CD8-positive, alpha-beta memory T cell (primary cell): ENCODE results near the gene COL4A5. TPM values are rescaled to one million over a fixed set of nuclear protein-coding genes. Genes with fewer than 3 reads are reported as not detected.

Source experiments
- CTCF ChIA-PET: fragments of 350-600 bp; sonication (Branson Sonifier 250); formaldehyde crosslinking; loops from one replicate; lab custom pipeline; 2021; ENCODE audit warnings: antibody characterized with exemption; lab: Charles Lee
- POLR2A ChIA-PET: fragments of 350-600 bp; sonication (Branson Sonifier 250); formaldehyde crosslinking; loops from one replicate; lab custom pipeline; 2021; ENCODE audit warnings: antibody characterized with exemption; lab: Charles Lee
- DNase-seq, 5 donors: peaks; one replicate each; pipeline versions ENCODE4 v3.0.0 to v3.0.0-alpha.2; 2020 to 2022; ENCODE audit warnings: mixed read lengths in 1 of 5
- H3K27ac ChIP-seq: one replicate; pipeline ENCODE4 v1.7.0; 2013; ENCODE audit warnings: low read depth, mild to moderate bottlenecking, low read length, moderate library complexity
- H3K27me3 ChIP-seq: 2 replicates; pipeline ENCODE4 v1.7.0; 2013; ENCODE audit warnings: low read length, mild to moderate bottlenecking; ENCODE audit not compliant: insufficient read depth, poor library complexity, severe bottlenecking
- H3K36me3 ChIP-seq: 2 replicates; pipeline ENCODE4 v1.7.0; 2013; ENCODE audit warnings: mild to moderate bottlenecking, low read length, moderate library complexity; ENCODE audit not compliant: insufficient read depth
- H3K4me1 ChIP-seq: 2 replicates; pipeline ENCODE4 v1.7.0; 2013; ENCODE audit warnings: mild to moderate bottlenecking, low read length, moderate library complexity; ENCODE audit not compliant: insufficient read depth
- H3K4me3 ChIP-seq: 2 replicates; pipeline ENCODE4 v1.7.0; 2013; ENCODE audit warnings: mild to moderate bottlenecking, low read length
- H3K9me3 ChIP-seq: 2 replicates; pipeline ENCODE4 v1.7.0; 2013; ENCODE audit warnings: mild to moderate bottlenecking, low read length
- H3K27ac Mint-ChIP-seq, 8 donors: one replicate each; pipeline ENCODE4 v1.8.0; 2020 to 2021; ENCODE audit warnings: mixed read lengths in 8 of 8, mild to moderate bottlenecking in 6 of 8, inconsistent platforms in 3 of 8, moderate library complexity in 3 of 8
- H3K27me3 Mint-ChIP-seq, 2 donors: one replicate each; pipeline ENCODE4 v1.8.0; 2020 to 2021; ENCODE audit warnings: mixed read lengths in 2 of 2, mild to moderate bottlenecking in 1 of 2, moderate library complexity in 1 of 2
- H3K36me3 Mint-ChIP-seq, 3 donors: one replicate each; pipeline ENCODE4 v1.8.0; 2020 to 2021; ENCODE audit warnings: mixed read lengths in 3 of 3, inconsistent platforms in 1 of 3, mild to moderate bottlenecking in 1 of 3
- H3K4me1 Mint-ChIP-seq, 3 donors: one replicate each; pipeline ENCODE4 v1.8.0; 2020 to 2021; ENCODE audit warnings: mixed read lengths in 3 of 3, inconsistent platforms in 1 of 3, mild to moderate bottlenecking in 1 of 3
- H3K4me3 Mint-ChIP-seq, 7 donors: one replicate each; pipeline ENCODE4 v1.8.0; 2020 to 2021; ENCODE audit warnings: mixed read lengths in 7 of 7, mild to moderate bottlenecking in 6 of 7, moderate library complexity in 4 of 7, inconsistent platforms in 2 of 7
- H3K9me3 Mint-ChIP-seq, 5 donors: one replicate each; pipeline ENCODE4 v1.8.0; 2020 to 2022; ENCODE audit warnings: mixed read lengths in 5 of 5, mild to moderate bottlenecking in 3 of 5, moderate library complexity in 2 of 5, inconsistent platforms in 1 of 5
- polyA plus RNA-seq: library from polyadenylated mRNA; unstranded; fragments of 300-500 nt; fragmentation: Illumina TruSeq; gene quantifications from one replicate; pipeline ENCODE4 v1.2.3, GENCODE V29; 2021
- total RNA-seq, 2 experiments: library from RNA; stranded (reverse); gene quantifications; one replicate each; pipeline ENCODE4 v1.2.3, GENCODE V29; 2021

COL4A5 gene
- total and polyA plus RNA-seq, 3 experiments from 2014 or later: not detected

DNA sequence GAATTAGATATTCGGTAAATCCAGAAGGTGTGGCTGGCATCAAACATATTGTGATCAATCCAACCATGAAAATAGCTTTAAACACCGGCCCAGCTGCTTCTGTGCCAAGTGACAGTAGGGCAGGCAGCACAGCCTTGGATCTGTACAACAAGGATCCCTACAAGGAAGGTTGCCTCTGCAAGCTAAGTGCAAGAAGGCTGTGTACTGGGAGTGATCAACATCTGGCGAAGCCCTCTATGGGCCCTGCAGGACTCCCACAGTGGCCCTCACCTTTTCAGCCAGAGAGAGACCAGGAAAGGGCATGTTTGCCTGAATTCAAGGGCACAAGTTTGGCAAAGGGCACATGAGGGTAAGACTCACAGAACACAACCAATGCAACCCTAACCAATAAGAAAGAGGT is 287.1 kb downstream of the COL4A5 start:
- Mint-ChIP-seq H3K4me1 (no peaks in the 10 kb centered on the region), H3K27me3 (peaks cover 3 to 7% of the 10 kb centered on the region in 2 donors), H3K4me3 (no peak overlapping the region), H3K36me3 (no peaks in the 10 kb centered on the region), H3K27ac (no peak overlapping the region), H3K9me3 (peaks cover 0 to 2% (median 0%) of the 10 kb centered on the region in 5 donors)
- no peaks in the 10 kb centered on the region for H3K27me3 ChIP-seq
- H3K9me3 ChIP-seq: no peaks in the 10 kb centered on the region
- no peak overlapping the region for H3K4me3 ChIP-seq
- H3K27ac ChIP-seq: no peak overlapping the region
- H3K36me3 ChIP-seq: no peaks in the 10 kb centered on the region
- H3K4me1 ChIP-seq: no peaks in the 10 kb centered on the region
- ChIA-PET POLR2A (no interaction called here), CTCF (no interaction called here)
- DNase-seq: no peak

DNA sequence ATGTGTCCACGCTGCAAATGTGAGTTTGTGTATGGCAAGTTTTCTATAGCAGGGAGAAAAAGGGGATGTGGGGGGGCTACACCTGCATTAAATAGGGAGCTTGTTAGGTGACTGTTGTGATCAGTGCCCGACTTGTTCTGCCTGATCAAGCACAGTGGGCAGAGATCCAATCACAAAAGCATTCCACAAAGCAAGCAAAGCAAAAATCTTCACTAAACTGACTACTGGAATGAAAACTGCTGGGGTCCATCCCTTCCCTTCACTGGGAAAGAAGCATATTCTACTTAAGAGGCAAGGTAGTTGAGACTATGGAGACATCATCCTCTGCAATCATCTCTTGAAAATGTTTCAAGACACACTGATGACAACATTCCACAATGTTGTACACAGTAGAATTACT is 291.5 kb downstream of the COL4A5 start:
- POLR2A ChIA-PET: no interaction called here
- no peaks in the 10 kb centered on the region for H3K4me1 Mint-ChIP-seq
- H3K27me3 ChIP-seq: no peaks in the 10 kb centered on the region
- no peak overlapping the region for H3K4me3 Mint-ChIP-seq
- H3K36me3 Mint-ChIP-seq: no peaks in the 10 kb centered on the region
- no peak overlapping the region for H3K27ac ChIP-seq
- H3K27me3 Mint-ChIP-seq: peaks cover 12 to 21% of the 10 kb centered on the region in 2 donors
- no peak for DNase-seq
- no peak overlapping the region for H3K4me3 ChIP-seq
- no peaks in the 10 kb centered on the region for H3K9me3 ChIP-seq
- CTCF ChIA-PET: no interaction called here
- H3K27ac Mint-ChIP-seq: no peak overlapping the region
- H3K4me1 ChIP-seq: no peaks in the 10 kb centered on the region
- H3K9me3 Mint-ChIP-seq: peaks cover 0 to 4% (median 3%) of the 10 kb centered on the region in 5 donors
- no peaks in the 10 kb centered on the region for H3K36me3 ChIP-seq

DNA sequence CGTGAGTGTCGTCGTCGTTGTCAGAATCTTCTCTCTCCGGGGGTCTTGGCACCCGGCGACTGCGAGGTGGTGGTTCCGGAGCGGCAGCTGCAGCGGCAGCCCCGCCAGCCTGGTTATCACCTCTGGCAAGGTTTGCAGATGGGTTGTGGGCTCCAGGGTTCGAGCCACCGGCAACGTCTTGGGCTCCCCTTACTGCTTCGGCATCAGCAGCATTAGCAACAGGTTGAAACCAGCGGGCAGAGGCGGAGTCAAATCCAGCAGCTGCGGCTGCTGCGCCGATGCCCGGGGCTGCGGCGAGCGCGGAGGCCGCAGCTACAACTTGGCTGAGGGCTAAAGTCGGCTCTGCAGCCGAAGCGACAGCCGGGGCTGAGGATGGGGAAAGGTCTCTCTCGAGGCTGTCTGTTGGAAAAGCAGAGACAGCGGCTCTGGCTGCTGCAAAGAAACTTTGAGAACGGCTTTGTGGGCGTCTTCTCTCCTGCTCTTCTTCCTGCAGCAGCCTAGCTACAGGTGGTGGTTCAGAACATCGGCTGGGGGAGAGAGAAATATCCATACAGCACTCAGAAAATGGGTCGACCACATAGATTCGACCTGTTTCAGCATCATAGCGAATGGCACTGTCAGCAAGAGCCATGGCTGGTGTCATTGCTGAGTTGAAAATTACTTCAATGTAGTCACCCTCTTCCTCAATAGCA is 293.1 kb downstream of the COL4A5 start:
- H3K36me3 ChIP-seq: no peaks in the 10 kb centered on the region
- POLR2A ChIA-PET: no interaction called here
- no peaks in the 10 kb centered on the region for H3K27me3 ChIP-seq
- Mint-ChIP-seq H3K4me1 (no peaks in the 10 kb centered on the region), H3K4me3 (no peak overlapping the region), H3K27ac (no peak overlapping the region), H3K27me3 (peaks cover 12 to 23% of the 10 kb centered on the region in 2 donors), H3K36me3 (no peaks in the 10 kb centered on the region), H3K9me3 (peaks cover 0 to 9% (median 4%) of the 10 kb centered on the region in 5 donors)
- H3K27ac ChIP-seq: no peak overlapping the region
- H3K4me3 ChIP-seq: no peak overlapping the region
- H3K4me1 ChIP-seq: no peaks in the 10 kb centered on the region
- DNase-seq: no peak
- CTCF ChIA-PET: no interaction called here
- H3K9me3 ChIP-seq: no peaks in the 10 kb centered on the region

DNA sequence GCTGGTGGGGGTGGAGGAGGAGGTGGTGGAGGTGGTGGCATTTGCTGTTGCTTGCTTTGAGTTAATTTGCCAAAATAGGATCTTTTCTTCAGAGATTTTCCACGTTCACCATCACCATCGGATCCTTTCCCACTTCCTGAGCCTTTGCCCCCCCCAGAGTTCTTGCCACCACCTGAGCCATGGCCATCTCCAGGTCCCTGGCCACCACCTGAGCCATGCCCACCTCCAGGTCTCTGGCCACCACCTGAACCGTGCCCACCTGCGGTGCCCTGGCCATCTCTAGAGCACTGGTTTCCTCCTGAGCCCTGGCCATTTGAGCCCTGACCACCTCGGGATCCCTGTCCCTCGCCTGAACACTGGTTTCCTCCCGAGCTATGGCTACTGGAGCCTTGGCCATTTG is 294.8 kb downstream of the COL4A5 start:
- no peak overlapping the region for H3K27ac ChIP-seq
- H3K4me3 Mint-ChIP-seq: no peak overlapping the region
- H3K36me3 ChIP-seq: no peaks in the 10 kb centered on the region
- H3K27me3 ChIP-seq: no peaks in the 10 kb centered on the region
- H3K36me3 Mint-ChIP-seq: no peaks in the 10 kb centered on the region
- ChIA-PET POLR2A (no interaction called here), CTCF (no interaction called here)
- DNase-seq: no peak
- peak overlapping the region in 1 of 8 donors; percentile 32 for H3K27ac Mint-ChIP-seq
- no peak overlapping the region for H3K4me3 ChIP-seq
- H3K9me3 Mint-ChIP-seq: peaks cover 0 to 11% (median 4%) of the 10 kb centered on the region in 5 donors
- no peaks in the 10 kb centered on the region for H3K4me1 Mint-ChIP-seq
- no peaks in the 10 kb centered on the region for H3K9me3 ChIP-seq
- no peaks in the 10 kb centered on the region for H3K4me1 ChIP-seq
- H3K27me3 Mint-ChIP-seq: peaks cover 19 to 26% of the 10 kb centered on the region in 2 donors

DNA sequence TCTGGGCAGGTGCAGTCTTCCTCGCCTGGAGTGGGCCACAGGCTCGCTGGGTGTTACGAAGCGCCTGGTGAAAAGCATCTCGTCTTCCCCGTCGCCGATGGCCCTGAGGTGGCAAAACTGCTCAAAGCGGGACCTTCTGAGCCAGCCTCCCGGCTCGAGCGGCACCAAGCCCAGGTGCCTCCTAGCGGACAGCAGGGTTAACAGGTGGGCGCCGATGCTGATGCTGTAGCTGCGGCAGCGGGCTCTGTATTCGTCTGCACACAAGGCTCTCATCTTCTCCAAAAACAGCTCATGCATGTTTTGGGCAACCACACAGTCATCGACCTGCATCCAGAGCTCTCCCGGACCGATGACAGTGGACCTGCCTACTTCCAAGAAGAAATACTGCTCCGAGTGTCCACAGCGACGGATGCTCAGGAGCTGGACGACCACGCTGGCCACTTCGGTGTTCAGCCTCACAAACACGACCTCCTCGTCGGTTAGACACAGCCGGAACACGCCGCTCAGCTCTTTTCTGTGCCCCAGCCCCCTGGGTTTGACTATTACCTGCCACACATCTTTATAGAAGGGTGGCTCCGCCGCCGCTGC is 295.5 kb downstream of the COL4A5 start:
- H3K27me3 Mint-ChIP-seq: peaks cover 19 to 26% of the 10 kb centered on the region in 2 donors
- H3K27me3 ChIP-seq: no peaks in the 10 kb centered on the region
- ChIA-PET POLR2A (no interaction called here), CTCF (no interaction called here)
- H3K36me3 ChIP-seq: no peaks in the 10 kb centered on the region
- DNase-seq: no peak
- H3K4me1 Mint-ChIP-seq: no peaks in the 10 kb centered on the region
- peaks cover 0 to 11% (median 4%) of the 10 kb centered on the region in 5 donors for H3K9me3 Mint-ChIP-seq
- H3K4me3 ChIP-seq: no peak overlapping the region
- H3K9me3 ChIP-seq: no peaks in the 10 kb centered on the region
- peak overlapping the region in 1 of 7 donors; percentile 66 for H3K4me3 Mint-ChIP-seq
- H3K27ac Mint-ChIP-seq: no peak overlapping the region
- H3K4me1 ChIP-seq: no peaks in the 10 kb centered on the region
- H3K36me3 Mint-ChIP-seq: no peaks in the 10 kb centered on the region
- H3K27ac ChIP-seq: no peak overlapping the region

DNA sequence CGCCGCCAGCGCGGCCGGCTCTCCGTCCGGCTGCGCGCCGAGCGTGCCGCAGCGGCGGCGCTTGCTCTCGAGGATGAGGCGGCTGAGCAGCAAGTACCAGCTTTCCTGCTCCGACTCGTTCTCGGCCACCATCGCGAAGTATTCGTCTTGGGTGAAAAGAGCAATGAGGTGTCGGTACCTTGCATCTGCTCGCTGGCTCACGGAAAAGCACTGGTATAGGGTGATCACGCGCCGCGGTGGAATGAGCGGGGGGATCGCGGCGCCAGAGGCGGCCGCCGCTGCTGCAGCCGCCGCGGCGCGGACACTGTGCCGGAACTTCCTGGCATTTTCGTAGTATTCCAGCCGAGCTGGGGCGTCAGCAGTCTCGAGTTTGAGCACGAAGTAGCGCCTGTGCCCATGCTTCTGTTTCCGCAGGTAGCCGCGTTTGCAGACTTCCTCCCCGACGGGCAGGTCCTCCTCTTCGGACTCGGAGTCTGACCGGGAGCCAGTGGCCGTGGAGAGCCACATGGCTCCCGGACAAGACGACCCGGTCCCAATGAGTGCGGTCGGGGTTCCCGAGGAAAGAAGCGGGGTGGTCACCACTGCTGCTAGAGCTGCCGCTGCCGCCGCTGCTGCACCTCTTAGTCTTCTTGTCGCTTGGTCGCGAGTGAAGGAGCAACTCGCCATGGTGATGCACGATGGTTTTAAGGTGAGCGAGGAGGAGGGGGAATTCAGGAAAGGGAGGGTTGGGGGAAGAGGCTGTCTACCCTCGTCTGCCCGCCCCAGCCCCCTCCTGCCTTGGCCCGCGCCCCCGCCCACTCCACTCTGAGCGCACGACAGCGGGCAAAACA is 296.3 kb downstream of the COL4A5 start:
- H3K36me3 ChIP-seq: no peaks in the 10 kb centered on the region
- no peak overlapping the region for H3K27ac Mint-ChIP-seq
- POLR2A ChIA-PET: no interaction called here
- DNase-seq: no peak
- H3K27me3 ChIP-seq: no peaks in the 10 kb centered on the region
- H3K4me1 Mint-ChIP-seq: no peaks in the 10 kb centered on the region
- no peak overlapping the region for H3K4me3 ChIP-seq
- peaks cover 19 to 25% of the 10 kb centered on the region in 2 donors for H3K27me3 Mint-ChIP-seq
- no peaks in the 10 kb centered on the region for H3K9me3 ChIP-seq
- no peak overlapping the region for H3K27ac ChIP-seq
- CTCF ChIA-PET: no interaction called here
- no peaks in the 10 kb centered on the region for H3K4me1 ChIP-seq
- no peaks in the 10 kb centered on the region for H3K36me3 Mint-ChIP-seq
- H3K4me3 Mint-ChIP-seq: no peak overlapping the region
- H3K9me3 Mint-ChIP-seq: peaks cover 0 to 11% (median 3%) of the 10 kb centered on the region in 5 donors

DNA sequence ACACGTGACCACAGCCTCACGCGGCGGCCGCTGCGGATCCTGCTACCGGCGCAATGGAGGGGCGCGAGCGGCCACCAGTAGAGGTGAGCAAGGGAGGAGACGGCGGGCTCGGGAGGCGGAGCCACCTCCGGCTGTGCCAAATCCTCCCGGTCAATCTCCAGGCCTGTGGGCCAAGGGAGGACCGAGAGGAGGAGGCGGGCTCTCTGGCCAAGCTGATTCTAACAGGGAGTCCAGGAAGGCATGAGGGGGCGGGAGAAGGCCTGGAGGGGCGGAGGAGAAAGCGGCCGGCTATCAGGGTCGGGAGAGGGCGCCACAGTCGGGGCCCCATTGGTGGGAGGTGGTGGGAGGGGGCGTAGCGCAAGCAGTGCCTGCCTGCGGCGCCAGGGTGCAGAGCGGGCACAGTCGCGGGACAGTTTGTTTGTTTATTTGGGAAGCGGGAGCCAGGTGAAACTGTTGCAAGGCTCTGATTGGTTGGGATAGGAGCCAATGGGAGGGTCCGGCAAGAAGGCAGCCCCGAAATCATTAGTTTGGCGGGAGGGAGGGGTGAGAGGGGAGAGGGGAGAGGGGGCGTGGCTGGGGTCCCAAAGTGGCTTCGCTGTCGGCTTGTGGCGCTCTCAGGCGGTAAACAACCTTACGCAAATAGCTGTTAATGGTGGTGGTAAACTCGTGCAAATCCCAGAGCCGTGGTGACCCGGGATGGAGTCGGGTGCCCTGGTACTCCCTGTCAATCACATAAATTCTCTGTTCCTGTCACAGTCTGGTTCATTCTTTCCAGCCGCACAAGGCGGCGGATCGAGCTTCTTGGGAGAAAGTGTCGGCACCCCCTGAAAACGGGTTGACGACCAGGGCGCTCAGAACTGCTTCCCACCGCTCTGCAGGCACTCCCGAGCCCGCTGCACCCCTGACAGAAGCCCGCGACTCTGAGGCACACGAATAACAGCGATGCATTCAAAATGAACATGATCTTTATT is 297.2 kb downstream of the COL4A5 start, which contains the start of gene IRS4:
Gene IRS4 (minus strand): TSS at position 55 of the 971 bp plus-strand sequence.
- Histone ChIP-seq H3K27ac (no peak within 1 kb of the TSS), H3K4me3 (no peak within 1 kb of the TSS), H3K27me3 (no peaks in the 10 kb centered on the region), H3K4me1 (no peaks in the 10 kb centered on the region), H3K9me3 (no peaks in the 10 kb centered on the region), H3K36me3 (no peaks in the 10 kb centered on the region)
- H3K36me3 Mint-ChIP-seq: no peaks in the 10 kb centered on the region
- H3K27me3 Mint-ChIP-seq: peaks cover 19 to 23% of the 10 kb centered on the region in 2 donors
- POLR2A ChIA-PET: no interaction called here
- H3K4me1 Mint-ChIP-seq: no peaks in the 10 kb centered on the region
- peak within 1 kb of the TSS in 1 of 7 donors; percentile 66 for H3K4me3 Mint-ChIP-seq
- H3K9me3 Mint-ChIP-seq: peaks cover 0 to 11% (median 2%) of the 10 kb centered on the region in 5 donors
- CTCF ChIA-PET: no interaction called here
- no peak within 1 kb of the TSS for H3K27ac Mint-ChIP-seq
- DNase-seq: no peak
